SK-N-SH (cell line): Measurements from ENCODE around the gene PCDHB13. TPM values are rescaled to one million over a fixed set of nuclear protein-coding genes. Genes with fewer than 3 reads are reported as not detected.
"Not testable (repeated sequence)": the region's sequence is repeated elsewhere in the genome, so short reads cannot be mapped to it uniquely, and the experiment has no call there.

ENCODE experiments used
- CTCF ChIA-PET: fragments of 300-600, 350-600 bp; formaldehyde crosslinking; extraction: SDS; loops from one replicate; lab custom pipeline; 2021; lab: Yijun Ruan, JAX
- POLR2A ChIA-PET: fragments of 350-600 bp; sonication (Branson Sonifier 250); formaldehyde crosslinking; extraction: SDS; loops from one replicate; lab custom pipeline; 2020; ENCODE audit warnings: antibody characterized with exemption, inconsistent platforms; lab: Yijun Ruan, JAX
- DNase-seq: peaks from one replicate; pipeline ENCODE4 v3.0.0; 2012
- H2AFZ ChIP-seq: fragments of 200-600 bp; sonication (generic); 2 replicates; pipeline ENCODE4 v1.8.1; 2016; ENCODE audit warnings: antibody characterized with exemption, mild to moderate bottlenecking, low read depth
- H3F3A ChIP-seq: fragments of 200-600 bp; sonication (generic); replicated peaks from 2 replicates; pipeline ENCODE3; 2016; ENCODE audit warnings: antibody characterized with exemption, mild to moderate bottlenecking; ENCODE audit not compliant: insufficient read depth
- H3K27ac ChIP-seq, 2 experiments: fragments of 200-500 bp in 1 of 2; fragments of 200-600 bp in 1 of 2; sonication (Bioruptor generic) in 1 of 2; sonication (generic), shearing (Covaris generic) in 1 of 2; 2 replicates each; pipeline versions ENCODE4 v1.5.1 to v1.6.1; 2014 to 2016; ENCODE audit warnings: low read depth in 2 of 2, inconsistent platforms in 1 of 2, low read length in 1 of 2, mild to moderate bottlenecking in 1 of 2, mixed read lengths in 1 of 2
- H3K27me3 ChIP-seq: fragments of 200-600 bp; sonication (generic), shearing (Covaris generic); 2 replicates; pipeline ENCODE4 v1.6.1; 2016; ENCODE audit warnings: mixed run types; ENCODE audit not compliant: insufficient read depth
- H3K36me3 ChIP-seq, 2 experiments: fragments of 200-500 bp in 1 of 2; fragments of 200-600 bp in 1 of 2; sonication (Bioruptor generic) in 1 of 2; sonication (generic) in 1 of 2; replicated peaks in 1 of 2; 2 replicates each; pipeline versions ENCODE3 to v1.5.1; 2014 to 2016; ENCODE audit warnings: low read length in 1 of 2, mild to moderate bottlenecking in 1 of 2; ENCODE audit not compliant: insufficient read depth in 2 of 2, control insufficient read depth in 1 of 2
- H3K4me1 ChIP-seq, 2 experiments: fragments of 200-500 bp in 1 of 2; fragments of 200-600 bp in 1 of 2; sonication (Bioruptor generic) in 1 of 2; sonication (generic), shearing (Covaris generic) in 1 of 2; 2 replicates each; pipeline versions ENCODE4 v1.5.1 to v1.6.1; 2014 to 2016; ENCODE audit warnings: low read depth in 1 of 2, low read length in 1 of 2, mixed run types in 1 of 2; ENCODE audit not compliant: insufficient read depth in 2 of 2, control insufficient read depth in 1 of 2
- H3K4me2 ChIP-seq: fragments of 200-600 bp; sonication (generic), shearing (Covaris generic); 2 replicates; pipeline ENCODE4 v1.6.1; 2017; ENCODE audit warnings: mixed run types
- H3K4me3 ChIP-seq, 2 experiments: fragments of 200-500 bp in 1 of 2; fragments of 200-600 bp in 1 of 2; sonication (Bioruptor generic) in 1 of 2; sonication (generic), shearing (Covaris generic) in 1 of 2; 2 replicates each; pipeline versions ENCODE4 v1.5.1 to v1.8.1; 2014 to 2016; ENCODE audit warnings: low read depth in 2 of 2, inconsistent platforms in 1 of 2, low read length in 1 of 2, mild to moderate bottlenecking in 1 of 2, mixed read lengths in 1 of 2, moderate library complexity in 1 of 2
- H3K79me2 ChIP-seq: fragments of 200-600 bp; sonication (generic); 2 replicates; pipeline ENCODE4 v1.8.1; 2017; ENCODE audit warnings: mild to moderate bottlenecking; ENCODE audit not compliant: insufficient read depth
- H3K9ac ChIP-seq: fragments of 200-600 bp; sonication (generic); 2 replicates; pipeline ENCODE4 v1.6.1; 2017; ENCODE audit warnings: mixed run types
- H3K9me2 ChIP-seq: fragments of 200-600 bp; sonication (generic); 2 replicates; pipeline ENCODE4 v1.6.1; 2017; ENCODE audit warnings: mixed run types
- H3K9me3 ChIP-seq: fragments of 200-600 bp; sonication (generic); 2 replicates; pipeline ENCODE4 v1.6.1; 2017; ENCODE audit warnings: mixed run types, mild to moderate bottlenecking, moderate library complexity
- H4K20me1 ChIP-seq: fragments of 200-600 bp; sonication (generic); 2 replicates; pipeline ENCODE4 v1.6.1; 2017; ENCODE audit warnings: mild to moderate bottlenecking, mixed run types; ENCODE audit not compliant: insufficient read depth
- WGBS: methylation state at CpG from one replicate; pipeline ENCODE4 v1.1.6; 2017; ENCODE audit warnings: low lambda C conversion rate; 5-methylcytosine and 5-hydroxymethylcytosine counted together
- polyA plus RNA-seq, 3 experiments: library from polyadenylated mRNA; depleted of rRNA; stranded (reverse); fragments of >200 nt; gene quantifications; 2 replicates each; pipeline ENCODE4 v1.2.3, GENCODE V29; 2012

Gene PCDHB13
- polyA plus RNA-seq, 1 of the 3 experiments (the other 2 are of a cell fraction) = 0.85 TPM

- H3K36me3 ChIP-seq, CTCF ChIA-PET, H3F3A ChIP-seq, H3K27me3 ChIP-seq, H3K4me3 ChIP-seq, H3K27ac ChIP-seq, POLR2A ChIA-PET, H3K4me2 ChIP-seq, H3K9ac ChIP-seq, H3K9me3 ChIP-seq, H2AFZ ChIP-seq, H3K9me2 ChIP-seq, H3K79me2 ChIP-seq, H4K20me1 ChIP-seq, H3K4me1 ChIP-seq, DNase-seq: not testable (repeated sequence)
- 81% methylated on average over 13 of the region's 27 CpGs for WGBS
These were observed 2.9 kb upstream of the PCDHB13 start for GRCh38 chr5:141210849-141211248.

GRCh38 chr5:141214583-141214982 lies 864 bp downstream of the PCDHB13 start:
- H2AFZ ChIP-seq, POLR2A ChIA-PET, DNase-seq, H3K79me2 ChIP-seq, H3K4me1 ChIP-seq, CTCF ChIA-PET, H3K27me3 ChIP-seq, H3K4me2 ChIP-seq, H3K36me3 ChIP-seq, H3K27ac ChIP-seq, H3K4me3 ChIP-seq, H3K9me3 ChIP-seq, H3K9ac ChIP-seq, H3K9me2 ChIP-seq, H4K20me1 ChIP-seq, H3F3A ChIP-seq: not testable (repeated sequence)
- WGBS = 60% methylated on average over 7 of the region's 12 CpGs

DNA sequence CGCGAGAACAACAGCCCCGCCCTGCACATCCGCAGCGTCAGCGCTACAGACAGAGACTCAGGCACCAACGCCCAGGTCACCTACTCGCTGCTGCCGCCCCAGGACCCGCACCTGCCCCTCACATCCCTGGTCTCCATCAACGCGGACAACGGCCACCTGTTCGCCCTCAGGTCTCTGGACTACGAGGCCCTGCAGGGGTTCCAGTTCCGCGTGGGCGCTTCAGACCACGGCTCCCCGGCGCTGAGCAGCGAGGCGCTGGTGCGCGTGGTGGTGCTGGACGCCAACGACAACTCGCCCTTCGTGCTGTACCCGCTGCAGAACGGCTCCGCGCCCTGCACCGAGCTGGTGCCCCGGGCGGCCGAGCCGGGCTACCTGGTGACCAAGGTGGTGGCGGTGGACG lies 1.8 kb downstream of the PCDHB13 start:
- H3K9me3 ChIP-seq, H3K79me2 ChIP-seq, H3K9me2 ChIP-seq, H3K36me3 ChIP-seq, H3K27me3 ChIP-seq, H2AFZ ChIP-seq, H3K4me2 ChIP-seq, H3K27ac ChIP-seq, H4K20me1 ChIP-seq, H3K4me3 ChIP-seq, H3K9ac ChIP-seq, DNase-seq, H3F3A ChIP-seq, H3K4me1 ChIP-seq, POLR2A ChIA-PET: not testable (repeated sequence)
- 72% methylated on average over 12 of the region's 40 CpGs for WGBS
- CTCF ChIA-PET = interaction anchor here (1.4 kb wide), 1 partner anchor 349 kb away, joined by 4 read pairs; no protein-coding TSS in a partner anchor

DNA sequence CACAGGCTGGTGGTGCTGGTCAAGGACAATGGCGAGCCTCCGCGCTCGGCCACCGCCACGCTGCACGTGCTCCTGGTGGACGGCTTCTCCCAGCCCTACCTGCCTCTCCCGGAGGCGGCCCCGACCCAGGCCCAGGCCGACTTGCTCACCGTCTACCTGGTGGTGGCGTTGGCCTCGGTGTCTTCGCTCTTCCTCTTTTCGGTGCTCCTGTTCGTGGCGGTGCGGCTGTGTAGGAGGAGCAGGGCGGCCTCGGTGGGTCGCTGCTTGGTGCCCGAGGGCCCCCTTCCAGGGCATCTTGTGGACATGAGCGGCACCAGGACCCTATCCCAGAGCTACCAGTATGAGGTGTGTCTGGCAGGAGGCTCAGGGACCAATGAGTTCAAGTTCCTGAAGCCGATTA lies 2.3 kb downstream of the PCDHB13 start:
- POLR2A ChIA-PET, H3K27ac ChIP-seq, H3K4me1 ChIP-seq, H3K9me2 ChIP-seq, H2AFZ ChIP-seq, DNase-seq, H4K20me1 ChIP-seq, H3K36me3 ChIP-seq, H3F3A ChIP-seq, H3K9ac ChIP-seq, H3K27me3 ChIP-seq, H3K4me3 ChIP-seq, H3K4me2 ChIP-seq, H3K79me2 ChIP-seq, H3K9me3 ChIP-seq: not testable (repeated sequence)
- CTCF ChIA-PET = interaction anchor here (1.3 to 1.6 kb wide), 3 partner anchors 341 to 352 kb away, joined by 4 to 6 read pairs (median 5); no protein-coding TSS in a partner anchor
- 56% methylated on average over 17 of the region's 26 CpGs for WGBS
